GM10266 (cell line): ENCODE data around the gene TSPAN14.
A peak's percentile ranks its signal among the peaks of the same experiment; 100 is the strongest.

Experiments used
- DNase-seq: peaks from one replicate; pipeline ENCODE4 v3.0.0; 2012; ENCODE audit errors: extremely low spot score
- CTCF ChIP-seq: IDR thresholded peaks from 2 replicates; pipeline ENCODE4 v1.5.1; 2012; ENCODE audit warnings: mild to moderate bottlenecking, low read depth; ENCODE audit not compliant: control insufficient read depth, insufficient read depth; ENCODE audit errors: missing control alignments

The TSPAN14 gene

GRCh38 chr10:80443531-80443974, 10.6 kb upstream of the TSPAN14 start:
- DNase-seq = peak; percentile 47
- peak; percentile 51 for TF ChIP-seq CTCF

- no peak for TF ChIP-seq CTCF
- no peak for DNase-seq
These were observed 10.0 kb upstream of the TSPAN14 start for GRCh38 chr10:80444124-80444523.

- TF ChIP-seq CTCF = peak; percentile 72
- DNase-seq = peak; percentile 70
These were observed 9.3 kb upstream of the TSPAN14 start for GRCh38 chr10:80444646-80445319.

GRCh38 chr10:80447436-80448190, 6.5 kb upstream of the TSPAN14 start:
- TF ChIP-seq CTCF = no peak

GRCh38 chr10:80448209-80448942, 5.7 kb upstream of the TSPAN14 start:
- TF ChIP-seq CTCF = no peak
- no peak for DNase-seq

More at GRCh38 chr10:80447436-80448190, 6.5 kb upstream of the TSPAN14 start:
- no peak for DNase-seq

GRCh38 chr10:80449520-80449919, 4.6 kb upstream of the TSPAN14 start:
- DNase-seq = no peak
- TF ChIP-seq CTCF = no peak
